ENCODE measurements around the gene PAK4.

DNA sequence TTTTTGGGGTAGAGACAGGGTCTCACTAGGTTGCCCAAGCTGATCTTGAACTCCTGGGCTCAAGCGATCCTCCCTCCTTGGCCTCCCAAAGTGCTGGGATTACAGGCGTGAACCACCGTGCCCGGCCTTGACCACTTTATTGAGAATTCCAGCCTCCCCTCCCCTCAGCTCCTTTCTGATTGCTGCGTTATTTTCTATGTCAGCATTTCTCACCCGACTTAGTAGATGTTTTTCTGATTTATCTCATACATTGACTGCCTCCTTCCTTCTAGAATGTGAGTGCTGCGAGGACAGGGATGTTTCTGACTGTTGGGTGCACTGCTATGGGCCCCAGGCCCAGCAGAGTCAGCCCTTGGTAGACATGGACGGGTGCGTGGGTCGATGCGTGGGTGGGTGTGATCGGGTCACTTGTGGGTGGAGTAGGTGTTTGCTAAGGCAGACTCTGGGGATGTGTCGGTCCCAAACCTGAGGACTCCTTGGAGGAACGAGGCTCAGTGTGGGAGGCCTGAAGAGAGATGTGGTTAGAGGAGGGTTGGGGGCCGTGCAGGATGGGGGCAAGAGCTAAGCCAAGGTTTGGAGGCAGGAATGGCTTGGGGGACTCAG is 37.0 kb downstream of the PAK4 start:
- TF ChIP-seq POLR2AphosphoS5 (IDR thresholded peaks at IDR 0.05; ENCODE audit: insufficient read depth in 1 of 2, low read depth in 1 of 2) (no peak), POLR2A (IDR thresholded peaks at IDR 0.05) (no peak)

Data from vagina (tissue), 2 donors.